Effector memory CD8-positive, alpha-beta T cell (primary cell): Measurements from ENCODE around the gene ELF4.

ENCODE experiments used
- ATAC-seq: fragments of 150-1000 bp; cut with Tn5 transposase; replicated peaks from 2 replicates; pipeline ENCODE4 v1.10.0; 2021; ENCODE audit warnings: mild to moderate bottlenecking, moderate library complexity
- DNase-seq, 3 experiments: peaks; one replicate each; pipeline ENCODE4 v3.0.0; 2021
- H3K27ac Mint-ChIP-seq, 2 donors: one replicate each; pipeline ENCODE4 v1.8.0; 2022; ENCODE audit warnings: mild to moderate bottlenecking in 2 of 2, mixed read lengths in 2 of 2, moderate library complexity in 2 of 2
- H3K27me3 Mint-ChIP-seq, 2 donors: one replicate each; pipeline ENCODE4 v1.8.0; 2022; ENCODE audit warnings: mixed read lengths in 2 of 2
- H3K36me3 Mint-ChIP-seq: one replicate; pipeline ENCODE4 v1.8.0; 2022; ENCODE audit warnings: mild to moderate bottlenecking, moderate library complexity, mixed read lengths; ENCODE audit not compliant: insufficient read depth
- H3K4me1 Mint-ChIP-seq, 2 donors: one replicate each; pipeline ENCODE4 v1.8.0; 2022; ENCODE audit warnings: low read depth in 2 of 2, mixed read lengths in 2 of 2
- H3K4me3 Mint-ChIP-seq, 2 donors: one replicate each; pipeline ENCODE4 v1.8.0; 2022; ENCODE audit warnings: mild to moderate bottlenecking in 2 of 2, mixed read lengths in 2 of 2, moderate library complexity in 2 of 2
- H3K9me3 Mint-ChIP-seq, 2 donors: one replicate each; pipeline ENCODE4 v1.8.0; 2022; ENCODE audit warnings: mixed read lengths in 2 of 2

The ELF4 gene

DNA sequence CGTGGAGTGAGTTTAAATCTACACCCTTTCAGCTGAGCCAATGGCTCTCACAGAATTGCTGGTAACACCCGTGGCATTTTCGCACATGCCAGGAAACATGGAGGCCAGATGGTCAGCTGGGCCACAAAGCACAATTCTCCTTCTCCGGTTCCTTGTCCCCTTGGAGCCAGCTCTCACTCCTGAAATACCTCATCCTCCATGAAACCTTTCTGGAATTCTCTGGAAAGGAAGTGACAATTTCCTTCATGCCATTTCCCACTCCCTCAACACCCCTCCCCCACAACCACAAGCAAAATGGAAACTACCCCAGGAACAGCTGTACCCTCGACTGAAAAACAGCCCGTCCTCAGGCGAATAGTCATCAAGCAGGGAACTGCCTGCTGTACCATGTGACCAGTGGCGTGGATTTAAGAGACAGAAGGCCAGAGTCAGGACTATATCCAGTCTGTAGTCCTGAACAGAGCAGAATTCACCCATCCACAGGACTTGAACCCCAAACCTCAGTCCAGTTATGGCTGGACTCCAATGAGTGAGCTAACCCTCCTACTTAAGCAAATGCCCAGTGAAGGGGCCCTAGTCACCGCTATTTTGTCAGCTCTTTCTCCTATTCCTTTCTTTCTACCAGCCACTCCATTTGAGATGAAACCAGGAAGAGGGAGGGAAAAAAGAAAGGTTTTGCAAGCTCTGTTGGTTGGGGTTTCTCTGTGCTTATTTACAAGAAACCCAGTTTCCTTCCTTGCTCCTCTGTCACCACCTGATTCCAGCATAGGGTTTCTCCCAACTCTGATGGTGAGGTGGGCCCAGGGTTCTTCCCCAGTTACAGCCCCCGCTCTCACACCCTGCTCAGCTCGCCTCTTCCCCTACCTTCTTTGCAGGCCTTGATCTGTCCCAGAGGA lies 24.5 kb downstream of the ELF4 start:
- Mint-ChIP-seq H3K4me1 (peaks cover 37 to 57% of the 10 kb centered on the region in 2 donors), H3K27me3 (no peaks in the 10 kb centered on the region), H3K27ac (peak overlapping the region; percentile 67 to 90), H3K4me3 (peak overlapping the region; percentile 81 to 88), H3K9me3 (no peaks in the 10 kb centered on the region), H3K36me3 (peaks cover 37% of the 10 kb centered on the region)
- DNase-seq = no peak
- no peak for ATAC-seq

DNA sequence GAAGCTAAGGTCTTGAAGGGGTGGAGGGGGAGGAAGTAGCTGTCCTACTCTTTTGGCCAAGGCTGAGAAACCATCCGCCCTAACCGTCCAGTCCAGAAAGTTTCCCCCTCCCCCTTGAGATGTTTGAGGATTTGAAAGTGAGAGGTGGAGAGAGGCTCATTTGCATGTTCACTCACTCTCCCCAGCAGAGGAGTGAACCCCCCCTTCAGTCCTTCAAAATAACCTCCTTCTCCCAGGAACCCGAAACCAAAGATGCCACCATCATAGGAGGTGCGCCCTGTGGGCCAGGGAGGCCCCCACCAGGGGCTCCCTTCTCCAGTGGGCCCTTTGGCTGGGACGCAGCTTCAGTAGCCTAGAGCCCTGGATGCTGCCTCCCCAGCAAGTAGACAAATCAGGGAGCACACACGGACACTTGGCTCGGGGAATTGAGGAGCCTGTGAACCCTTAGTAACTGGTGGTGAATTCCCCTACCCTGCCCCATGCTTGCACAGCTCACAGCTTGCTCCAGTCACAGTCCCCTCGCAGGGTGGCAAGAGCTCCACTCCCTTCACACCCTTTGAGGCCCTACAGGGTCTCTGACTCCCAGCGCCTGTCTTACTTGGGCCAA lies 25.6 kb downstream of the ELF4 start:
- Mint-ChIP-seq H3K27ac (peak overlapping the region; percentile 46 to 90), H3K27me3 (no peaks in the 10 kb centered on the region), H3K4me3 (peak overlapping the region; percentile 81 to 88), H3K36me3 (peaks cover 45% of the 10 kb centered on the region), H3K9me3 (no peaks in the 10 kb centered on the region), H3K4me1 (peaks cover 36 to 56% of the 10 kb centered on the region in 2 donors)
- no peak for ATAC-seq
- no peak for DNase-seq

DNA sequence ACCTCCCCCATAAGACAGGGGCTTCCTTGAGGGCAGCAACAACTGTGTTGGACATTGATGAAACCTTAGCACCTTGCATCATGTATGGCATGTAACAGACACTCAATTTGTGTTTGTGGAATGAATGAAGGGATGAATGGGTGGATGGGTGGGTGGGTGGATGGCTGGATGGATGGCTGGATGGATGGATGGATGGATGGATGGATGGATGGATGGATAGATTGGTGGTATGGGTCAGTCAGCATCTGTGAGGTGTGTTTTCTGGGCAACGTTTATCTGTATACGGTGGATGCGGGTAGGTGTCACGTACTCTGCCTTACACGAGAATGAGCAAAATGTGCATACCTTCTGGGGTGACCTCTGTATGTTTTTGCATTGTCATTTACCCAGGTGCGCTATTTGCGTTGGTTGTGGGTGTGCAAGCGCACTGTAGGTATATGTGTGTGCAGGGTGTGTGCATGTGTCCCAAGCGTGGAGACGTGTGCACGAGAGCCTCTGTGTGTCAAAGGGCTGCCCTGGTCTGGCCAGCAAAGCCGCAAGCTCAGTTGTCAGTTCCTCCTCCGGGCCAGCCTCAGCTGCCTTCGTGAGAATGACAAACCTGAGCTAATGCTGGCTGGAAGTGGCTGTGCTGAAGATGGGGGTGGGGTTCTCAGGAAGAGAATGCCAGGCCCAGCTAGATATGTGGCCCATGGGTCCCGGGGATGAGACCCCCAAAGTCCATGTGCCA lies 26.5 kb downstream of the ELF4 start:
- no peaks in the 10 kb centered on the region for H3K9me3 Mint-ChIP-seq
- DNase-seq = no peak

DNA sequence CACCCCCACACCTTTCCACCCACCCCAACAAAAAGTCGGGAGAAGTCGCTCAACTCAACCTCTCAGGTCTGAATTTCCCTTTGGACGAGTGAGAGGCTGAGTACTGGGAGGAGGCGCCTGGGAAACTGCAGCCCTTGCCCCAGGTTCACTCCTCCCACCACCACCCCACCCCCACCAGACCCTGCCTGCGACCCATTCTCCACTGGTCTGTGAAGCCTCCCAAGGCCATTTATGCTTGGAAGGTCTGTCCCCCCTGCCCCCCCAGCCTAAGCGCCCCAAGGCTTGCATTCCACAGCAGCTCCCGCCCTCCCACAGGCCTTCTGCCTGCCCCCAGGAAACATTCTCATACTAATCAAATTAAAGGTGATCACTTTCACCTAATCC lies 27.2 kb downstream of the ELF4 start:
- no peaks in the 10 kb centered on the region for H3K9me3 Mint-ChIP-seq
- peaks cover 36 to 51% of the 10 kb centered on the region in 2 donors for H3K4me1 Mint-ChIP-seq
- peak overlapping the region; percentile 87 to 90 for H3K27ac Mint-ChIP-seq
- H3K27me3 Mint-ChIP-seq = no peaks in the 10 kb centered on the region
- peaks cover 53% of the 10 kb centered on the region for H3K36me3 Mint-ChIP-seq
- H3K4me3 Mint-ChIP-seq = peak overlapping the region; percentile 81 to 88
- DNase-seq = no peak
- no peak for ATAC-seq

More for the DNA sequence above, 26.5 kb downstream of the ELF4 start:
- Mint-ChIP-seq H3K4me3 (peak overlapping the region; percentile 81 to 88), H3K27ac (peak overlapping the region; percentile 73 to 90), H3K36me3 (peaks cover 52% of the 10 kb centered on the region), H3K4me1 (peaks cover 36 to 52% of the 10 kb centered on the region in 2 donors), H3K27me3 (no peaks in the 10 kb centered on the region)
- no peak for ATAC-seq

DNA sequence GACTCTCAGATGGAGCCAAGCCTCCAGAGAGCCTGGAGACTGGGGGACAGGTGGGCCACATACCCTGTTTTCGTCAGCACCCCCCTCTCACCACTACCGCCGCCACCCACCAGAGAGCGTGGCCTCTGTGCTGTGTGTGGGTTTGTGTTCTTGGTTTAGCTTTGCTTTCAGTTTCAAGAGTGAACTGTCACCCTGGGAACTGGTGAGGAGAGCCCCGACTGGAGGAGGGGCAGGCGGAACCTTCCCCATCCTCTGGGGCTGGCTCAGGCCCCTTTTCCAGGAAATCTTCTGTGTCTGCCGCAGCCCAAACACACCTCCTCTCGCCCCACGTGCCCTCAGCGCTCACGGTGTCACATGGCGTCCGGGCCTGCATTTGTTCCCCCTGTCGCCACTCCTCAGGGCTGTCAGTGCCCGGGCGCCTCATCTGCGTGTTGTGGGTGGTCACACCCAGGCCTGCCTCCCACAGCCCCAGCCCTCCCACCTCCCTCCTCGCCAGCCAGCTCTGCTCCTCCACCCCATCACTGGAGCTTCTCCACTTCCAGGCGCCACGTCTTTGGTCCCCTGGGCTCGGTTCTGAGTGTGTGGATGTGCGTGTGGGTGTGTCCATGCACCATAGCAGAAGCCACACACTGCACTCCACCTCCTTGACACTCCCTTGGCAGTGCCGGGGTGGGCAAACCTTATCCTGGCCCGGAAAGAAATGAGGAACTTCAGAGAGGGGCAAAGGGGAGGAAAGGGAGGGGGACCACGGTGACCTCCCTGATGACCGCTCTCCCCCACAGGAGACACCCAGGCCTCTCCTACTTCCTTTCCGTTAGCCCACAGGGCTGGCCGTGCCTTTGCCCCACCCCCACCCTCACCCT lies 27.8 kb downstream of the ELF4 start:
- ATAC-seq (peak; percentile 75), DNase-seq (peak; percentile 54 to 58 (median 55))
- peak overlapping the region; percentile 81 to 88 for H3K4me3 Mint-ChIP-seq
- H3K27me3 Mint-ChIP-seq = no peaks in the 10 kb centered on the region
- peak overlapping the region; percentile 87 to 90 for H3K27ac Mint-ChIP-seq
- H3K36me3 Mint-ChIP-seq = peaks cover 50% of the 10 kb centered on the region
- peaks cover 30 to 47% of the 10 kb centered on the region in 2 donors for H3K4me1 Mint-ChIP-seq
- H3K9me3 Mint-ChIP-seq = no peaks in the 10 kb centered on the region

DNA sequence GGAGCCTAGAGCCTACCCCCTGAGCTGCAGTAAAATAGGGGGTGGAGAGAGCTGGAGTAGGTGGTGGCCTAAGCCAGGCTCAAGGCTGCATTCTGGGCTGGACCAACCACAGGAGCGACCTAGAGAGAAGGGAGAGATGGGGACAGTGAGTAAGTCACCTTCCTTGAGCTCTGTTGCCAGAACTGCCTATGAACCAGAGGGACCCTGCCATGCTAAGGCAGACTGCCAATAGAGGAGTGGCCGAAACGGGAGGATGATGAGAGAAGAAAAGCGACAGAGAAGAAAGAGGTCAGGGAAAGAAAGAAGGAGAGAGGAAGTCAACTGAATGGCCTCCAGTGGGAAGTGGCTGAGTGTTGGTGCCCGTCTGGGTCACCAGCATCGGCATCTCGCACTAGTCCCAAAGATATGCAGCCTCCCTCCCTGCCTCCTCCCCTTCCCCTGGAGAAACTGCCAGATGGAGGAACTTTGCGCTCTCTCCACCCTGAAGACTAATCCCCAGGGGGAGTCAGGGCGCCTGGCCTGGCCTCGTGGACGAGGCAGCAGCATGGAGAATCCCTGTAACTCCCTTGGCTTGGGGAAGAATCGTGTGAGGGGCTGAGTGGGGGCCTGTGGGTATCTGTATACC lies 28.8 kb downstream of the ELF4 start:
- Mint-ChIP-seq H3K9me3 (no peaks in the 10 kb centered on the region), H3K4me1 (peaks cover 25 to 41% of the 10 kb centered on the region in 2 donors), H3K36me3 (peaks cover 41% of the 10 kb centered on the region), H3K27ac (peak overlapping the region; percentile 87 to 90), H3K4me3 (peak overlapping the region; percentile 81 to 88), H3K27me3 (no peaks in the 10 kb centered on the region)
- no peak for DNase-seq
- ATAC-seq = no peak

DNA sequence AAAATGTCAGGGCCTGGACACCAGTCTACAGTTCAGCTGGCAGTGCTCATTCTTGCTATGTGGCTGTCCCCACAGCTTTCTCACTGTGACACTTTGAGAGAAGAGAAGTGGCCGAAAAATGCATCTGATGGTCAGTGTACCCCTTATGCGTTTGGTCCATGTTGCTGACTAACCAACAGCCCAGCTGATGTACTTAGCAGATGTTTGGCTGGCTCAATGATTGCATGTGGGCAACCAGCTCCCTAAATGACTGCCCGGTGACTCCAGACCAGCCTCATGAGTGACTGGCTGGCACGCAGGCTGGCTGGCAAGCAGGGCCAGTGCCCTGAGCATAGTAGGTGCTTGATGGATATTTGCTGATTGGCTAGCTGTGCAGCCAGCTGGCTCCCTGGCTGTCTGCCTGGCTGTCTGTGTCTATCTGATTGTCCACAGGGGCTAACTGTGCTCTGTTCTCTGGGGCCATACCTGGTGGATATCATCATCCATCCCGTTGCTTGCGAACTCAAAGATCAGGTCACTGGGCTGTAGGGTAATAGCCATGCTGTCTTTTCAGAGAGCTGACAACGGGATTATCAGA lies 29.4 kb downstream of the ELF4 start:
- peaks cover 21 to 41% of the 10 kb centered on the region in 2 donors for H3K4me1 Mint-ChIP-seq
- peaks cover 39% of the 10 kb centered on the region for H3K36me3 Mint-ChIP-seq
- H3K27ac Mint-ChIP-seq = peak overlapping the region in 1 of 2 donors; percentile 90
- ATAC-seq (no peak), DNase-seq (no peak)
- peak overlapping the region; percentile 81 to 88 for H3K4me3 Mint-ChIP-seq
- no peaks in the 10 kb centered on the region for H3K27me3 Mint-ChIP-seq
- H3K9me3 Mint-ChIP-seq = no peaks in the 10 kb centered on the region

DNA sequence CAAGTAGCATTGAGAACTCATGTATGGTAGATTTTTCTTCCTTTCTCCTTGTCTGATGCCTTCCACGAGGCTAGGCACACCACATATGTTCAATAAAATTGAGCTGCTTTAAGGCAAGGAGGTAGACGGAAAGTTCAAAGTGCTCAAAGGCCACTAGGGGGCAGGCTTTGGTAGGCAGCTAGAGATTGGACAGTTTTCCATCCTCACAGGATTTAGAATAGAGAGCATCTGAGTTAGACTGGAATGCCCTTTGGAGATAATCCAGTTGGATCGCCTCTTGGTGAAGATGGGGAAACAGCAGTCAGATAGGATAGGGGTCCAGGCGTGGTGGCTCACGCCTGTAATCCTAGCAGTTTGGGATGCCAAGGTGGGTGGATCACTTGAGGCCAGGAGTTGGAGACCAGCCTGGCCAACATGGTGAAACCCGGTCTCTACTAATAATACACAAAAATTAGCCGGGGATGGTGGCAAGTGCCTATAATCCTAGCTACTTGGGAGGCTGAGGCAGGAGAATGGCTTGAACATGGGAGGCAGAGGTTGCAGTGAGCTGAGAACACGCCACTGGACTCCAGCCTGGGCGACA lies 30.4 kb downstream of the ELF4 start:
- Mint-ChIP-seq H3K4me1 (peaks cover 21 to 33% of the 10 kb centered on the region in 2 donors), H3K4me3 (peak overlapping the region; percentile 41 to 63), H3K36me3 (peaks cover 43% of the 10 kb centered on the region)

DNA sequence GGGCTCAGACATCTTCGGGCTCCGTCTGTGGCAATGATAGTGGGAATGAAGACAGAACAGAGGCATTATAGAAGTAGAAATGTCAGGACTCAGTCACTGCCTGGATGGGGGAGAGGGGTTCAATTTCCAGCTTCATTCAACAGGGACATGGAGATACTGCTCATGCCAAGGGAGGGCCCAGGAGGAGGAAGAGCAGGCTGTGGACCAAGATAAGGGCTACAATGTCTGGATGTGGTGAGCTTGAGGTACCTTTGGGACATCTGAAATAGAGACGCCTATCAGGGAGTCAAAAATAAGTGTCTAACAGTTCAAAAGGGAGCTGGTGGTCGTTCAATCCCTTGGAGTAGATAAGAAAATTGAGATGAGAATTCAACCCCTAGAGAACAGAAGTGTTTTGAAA lies 34.5 kb downstream of the ELF4 start:
- ATAC-seq (no peak), DNase-seq (no peak)
- Mint-ChIP-seq H3K27ac (no peak overlapping the region), H3K4me1 (peaks cover 5 to 7% of the 10 kb centered on the region in 2 donors), H3K9me3 (no peaks in the 10 kb centered on the region), H3K4me3 (no peak overlapping the region), H3K36me3 (peaks cover 53% of the 10 kb centered on the region), H3K27me3 (no peaks in the 10 kb centered on the region)

More for the DNA sequence above, 30.4 kb downstream of the ELF4 start:
- ATAC-seq (no peak), DNase-seq (peak; percentile 39 to 47 (median 43))
- H3K27me3 Mint-ChIP-seq = no peaks in the 10 kb centered on the region
- no peaks in the 10 kb centered on the region for H3K9me3 Mint-ChIP-seq
- peak overlapping the region; percentile 62 to 80 for H3K27ac Mint-ChIP-seq

DNA sequence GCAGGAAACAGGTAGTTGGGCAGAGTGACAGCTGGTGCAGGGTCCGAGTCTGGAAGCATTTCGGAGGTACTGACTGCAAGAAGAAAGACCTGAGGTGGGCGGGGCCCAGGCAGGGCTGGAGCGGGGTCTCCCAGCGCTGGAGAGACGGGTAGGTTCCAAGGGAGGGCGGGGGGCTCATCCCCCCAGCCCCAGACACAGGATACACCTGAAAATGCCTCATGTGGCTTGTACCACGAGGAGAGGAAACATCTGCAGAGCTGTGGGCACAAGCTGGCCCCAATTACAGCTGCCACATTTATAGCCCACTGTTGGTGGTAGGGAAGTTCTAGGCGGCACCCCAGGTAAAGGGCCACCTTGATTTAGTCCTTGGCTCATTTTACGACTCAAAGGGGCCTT lies 38.0 kb downstream of the ELF4 start:
- H3K36me3 Mint-ChIP-seq = peaks cover 64% of the 10 kb centered on the region
- no peak overlapping the region for H3K27ac Mint-ChIP-seq
- no peaks in the 10 kb centered on the region for H3K4me1 Mint-ChIP-seq

DNA sequence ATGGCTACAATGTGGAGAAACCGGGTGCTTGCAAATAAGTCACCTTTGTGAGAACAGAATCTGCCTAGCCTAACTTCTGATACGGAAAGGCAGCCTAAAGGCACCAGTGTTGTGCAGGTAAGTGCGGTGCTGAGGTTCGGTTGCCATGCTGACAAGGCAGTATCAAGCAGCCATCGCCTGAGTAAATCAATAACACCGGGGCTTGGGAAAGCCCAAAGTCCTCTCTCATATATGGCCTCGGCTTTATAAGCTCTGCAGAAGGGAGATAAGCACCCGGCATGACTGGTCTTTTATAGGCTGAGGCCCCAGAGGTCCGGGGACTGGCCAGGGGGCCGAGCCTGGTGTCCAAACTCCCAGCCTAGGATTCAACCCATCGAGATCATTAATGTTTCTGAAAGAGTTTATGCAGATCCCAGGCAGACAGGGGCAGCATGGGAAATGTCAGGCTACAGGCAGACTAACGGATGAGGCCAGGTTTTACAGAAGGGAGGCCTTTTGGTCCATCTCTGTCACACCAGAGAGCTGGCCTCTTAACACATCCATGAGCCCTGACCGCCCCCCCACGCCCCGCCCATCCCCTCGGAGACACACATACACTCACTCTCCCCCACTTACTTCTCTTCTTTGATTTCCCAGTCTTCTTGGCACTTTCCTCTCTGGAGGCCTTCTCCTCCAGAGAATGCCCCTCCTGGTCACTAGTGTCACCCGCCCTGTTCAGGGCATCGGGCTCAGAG lies 38.5 kb downstream of the ELF4 start:
- peaks cover 70% of the 10 kb centered on the region for H3K36me3 Mint-ChIP-seq
- ATAC-seq (no peak), DNase-seq (no peak)
- H3K4me1 Mint-ChIP-seq = no peaks in the 10 kb centered on the region
- H3K9me3 Mint-ChIP-seq = no peaks in the 10 kb centered on the region
- peak overlapping the region in 1 of 2 donors; percentile 54 for H3K27ac Mint-ChIP-seq
- H3K27me3 Mint-ChIP-seq = no peaks in the 10 kb centered on the region
- H3K4me3 Mint-ChIP-seq = no peak overlapping the region

More for the DNA sequence above, 38.0 kb downstream of the ELF4 start:
- DNase-seq (no peak), ATAC-seq (no peak)
- no peaks in the 10 kb centered on the region for H3K9me3 Mint-ChIP-seq
- H3K27me3 Mint-ChIP-seq = no peaks in the 10 kb centered on the region
- no peak overlapping the region for H3K4me3 Mint-ChIP-seq
